Thyroid gland (tissue), 4 donors: Measurements from ENCODE around the gene ADRA1B. TPM values are rescaled to one million over a fixed set of nuclear protein-coding genes. Genes with fewer than 3 reads are reported as not detected.

Source experiments
- DNase-seq, 2 donors: peaks; one replicate each; pipeline ENCODE4 v3.0.0-alpha.2; 2019
- H3K27ac ChIP-seq, 3 donors: fragments of 200-600 bp; sonication (generic); 1 replicate in 2 of 3; 2 replicates in 1 of 3; pipeline ENCODE4 v1.5.1; 2016 to 2019; ENCODE audit warnings: mild to moderate bottlenecking in 1 of 3, moderate library complexity in 1 of 3
- H3K27me3 ChIP-seq: fragments of 200-600 bp; sonication (generic); one replicate; pipeline ENCODE4 v1.5.1; 2019
- H3K36me3 ChIP-seq, 2 donors: fragments of 200-600 bp; sonication (generic); one replicate each; pipeline ENCODE4 v1.5.1; 2016 to 2019
- H3K4me1 ChIP-seq, 2 donors: fragments of 200-600 bp; sonication (generic); one replicate each; pipeline ENCODE4 v1.5.1; 2017 to 2019
- H3K4me3 ChIP-seq, 3 donors: fragments of 200-600 bp; sonication (generic); replicated peaks in 1 of 3; 1 replicate in 2 of 3; 2 replicates in 1 of 3; pipeline ENCODE4 v1.5.1; 2016; ENCODE audit warnings: mild to moderate bottlenecking in 1 of 3
- H3K9me3 ChIP-seq: fragments of 200-600 bp; sonication (generic); one replicate; pipeline ENCODE4 v1.5.1; 2017
- POLR2A ChIP-seq, 2 donors: fragments of 450-650 bp; IDR thresholded peaks; one replicate each; pipeline ENCODE4 v1.6.1; 2017; ENCODE audit warnings: antibody characterized with exemption in 2 of 2, mild to moderate bottlenecking in 2 of 2, moderate library complexity in 1 of 2
- WGBS, 2 donors: methylation state at CpG; one replicate each; pipeline ENCODE4 v1.1.5; 2017; 5-methylcytosine and 5-hydroxymethylcytosine counted together
- intact Hi-C: fragments of 100-400 bp; cut with DNase I; formaldehyde crosslinking; loops from one replicate; pipeline ENCODE4 v1.15.1; 2023
- total RNA-seq, 4 donors: library from RNA; depleted of rRNA; stranded (reverse); fragments of >200 nt; gene quantifications; one replicate each; pipeline ENCODE4 v1.2.3, GENCODE V29; 2016
- TF ChIP-seq, protein P1 (sequence below), 6 experiments: fragments of 200-600 bp in 3 of 6; fragments of 450-650 bp in 3 of 6; sonication (generic) in 3 of 6; IDR thresholded peaks; one replicate each; pipeline ENCODE4 v1.5.1; 2016 to 2019; ENCODE audit warnings: antibody characterized with exemption in 6 of 6, mild to moderate bottlenecking in 2 of 6, inconsistent platforms in 1 of 6, moderate library complexity in 1 of 6

ADRA1B gene
- total RNA-seq, 4 donors from 2014 or later = 1.2 to 13.2 (median 3.1) TPM

DNA sequence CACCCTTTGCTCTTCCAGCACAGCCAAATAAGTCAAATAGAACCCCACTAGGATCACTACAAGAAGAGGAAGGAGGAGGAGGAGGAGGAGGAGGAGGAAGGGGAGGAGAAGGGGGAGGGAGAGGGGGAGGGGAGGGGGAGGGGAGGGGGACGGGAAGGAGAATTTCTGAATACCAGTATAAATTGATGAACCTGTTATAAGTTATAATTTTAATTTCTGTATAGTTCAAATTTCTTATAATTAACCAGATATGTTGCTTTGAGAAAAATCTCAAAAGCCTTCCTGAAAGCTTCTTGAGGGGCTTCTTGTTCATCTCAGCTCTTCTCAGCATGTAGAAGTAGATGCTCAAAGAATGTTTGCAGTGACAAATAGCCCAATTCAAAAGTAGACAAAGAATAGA is 15.0 kb upstream of the ADRA1B start:
- H3K9me3 ChIP-seq = no peaks in the 10 kb centered on the region
- TF ChIP-seq POLR2A (IDR thresholded peaks at IDR 0.05) = no peak
- TF ChIP-seq, protein P1, sequence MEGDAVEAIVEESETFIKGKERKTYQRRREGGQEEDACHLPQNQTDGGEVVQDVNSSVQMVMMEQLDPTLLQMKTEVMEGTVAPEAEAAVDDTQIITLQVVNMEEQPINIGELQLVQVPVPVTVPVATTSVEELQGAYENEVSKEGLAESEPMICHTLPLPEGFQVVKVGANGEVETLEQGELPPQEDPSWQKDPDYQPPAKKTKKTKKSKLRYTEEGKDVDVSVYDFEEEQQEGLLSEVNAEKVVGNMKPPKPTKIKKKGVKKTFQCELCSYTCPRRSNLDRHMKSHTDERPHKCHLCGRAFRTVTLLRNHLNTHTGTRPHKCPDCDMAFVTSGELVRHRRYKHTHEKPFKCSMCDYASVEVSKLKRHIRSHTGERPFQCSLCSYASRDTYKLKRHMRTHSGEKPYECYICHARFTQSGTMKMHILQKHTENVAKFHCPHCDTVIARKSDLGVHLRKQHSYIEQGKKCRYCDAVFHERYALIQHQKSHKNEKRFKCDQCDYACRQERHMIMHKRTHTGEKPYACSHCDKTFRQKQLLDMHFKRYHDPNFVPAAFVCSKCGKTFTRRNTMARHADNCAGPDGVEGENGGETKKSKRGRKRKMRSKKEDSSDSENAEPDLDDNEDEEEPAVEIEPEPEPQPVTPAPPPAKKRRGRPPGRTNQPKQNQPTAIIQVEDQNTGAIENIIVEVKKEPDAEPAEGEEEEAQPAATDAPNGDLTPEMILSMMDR (IDR thresholded peaks at IDR 0.05) = no peak
- 82 to 84% methylated on average over 1 of the region's 1 CpG for WGBS, 2 donors
- no peaks in the 10 kb centered on the region for H3K36me3 ChIP-seq
- peaks cover 17 to 24% of the 10 kb centered on the region in 2 donors for H3K4me1 ChIP-seq
- no peaks in the 10 kb centered on the region for H3K27me3 ChIP-seq
- no peak overlapping the region for H3K4me3 ChIP-seq
- DNase-seq = no peak
- no peak overlapping the region for H3K27ac ChIP-seq
- intact Hi-C loops = no loop called here

DNA sequence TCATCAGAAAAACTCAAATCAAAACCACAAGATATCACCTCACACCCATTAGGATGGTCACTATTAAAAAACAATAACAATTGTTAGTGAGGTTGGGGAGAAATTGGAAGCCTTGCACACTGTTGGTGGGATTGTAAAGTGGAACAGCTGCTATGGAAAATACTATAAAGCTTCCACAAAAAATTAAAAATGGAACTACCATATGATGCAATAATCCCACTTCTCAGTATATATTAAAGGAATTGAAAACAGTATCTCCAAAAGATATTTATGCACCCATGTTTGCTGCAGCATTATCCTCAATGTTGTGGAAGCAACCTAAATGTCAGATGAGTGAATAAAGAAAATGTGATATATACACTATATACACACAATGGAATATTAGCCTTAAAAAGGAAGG is 14.5 kb upstream of the ADRA1B start:
- Histone ChIP-seq H3K36me3 (no peaks in the 10 kb centered on the region), H3K4me3 (no peak overlapping the region), H3K9me3 (no peaks in the 10 kb centered on the region), H3K27ac (no peak overlapping the region), H3K4me1 (peaks cover 22 to 29% of the 10 kb centered on the region in 2 donors), H3K27me3 (no peaks in the 10 kb centered on the region)
- DNase-seq = no peak
- TF ChIP-seq POLR2A (IDR thresholded peaks at IDR 0.05) = no peak
- TF ChIP-seq, protein P1 (IDR thresholded peaks at IDR 0.05) = no peak
- intact Hi-C loops = no loop called here

DNA sequence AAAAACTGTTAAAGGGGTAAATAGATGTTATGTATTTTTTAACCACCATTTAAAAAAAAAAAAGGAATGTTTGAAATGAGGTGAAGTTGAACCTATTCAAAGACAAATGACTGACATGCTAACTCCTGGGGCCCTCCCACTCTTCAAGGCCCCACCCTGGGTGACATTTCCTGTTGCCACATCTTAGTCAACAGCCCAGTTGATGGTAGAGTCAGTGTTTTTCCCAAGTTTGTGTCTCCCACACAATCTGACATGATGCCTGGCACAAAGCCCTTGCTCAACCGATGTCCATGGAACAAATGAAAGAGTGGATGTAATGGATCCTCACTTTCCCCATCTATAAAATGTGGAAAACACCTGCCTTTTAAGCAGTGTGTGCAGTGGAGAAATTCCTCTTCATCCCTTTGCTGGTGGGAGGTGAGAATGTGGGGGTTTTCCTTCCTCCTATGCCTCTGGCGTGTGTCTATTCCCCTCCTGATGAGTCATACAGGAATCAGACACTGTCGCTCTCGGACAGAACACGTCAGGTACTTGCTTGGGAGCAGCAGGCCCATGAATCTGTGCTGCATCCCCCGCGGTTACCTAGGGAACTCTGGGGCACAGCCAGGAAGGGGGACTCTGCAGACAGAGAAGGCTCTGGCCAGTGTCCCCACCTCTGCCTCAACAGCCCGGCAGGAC is 13.7 kb upstream of the ADRA1B start:
- no peak for DNase-seq
- 91 to 93% methylated on average over 7 to 8 of the region's 8 CpGs for WGBS, 2 donors

DNA sequence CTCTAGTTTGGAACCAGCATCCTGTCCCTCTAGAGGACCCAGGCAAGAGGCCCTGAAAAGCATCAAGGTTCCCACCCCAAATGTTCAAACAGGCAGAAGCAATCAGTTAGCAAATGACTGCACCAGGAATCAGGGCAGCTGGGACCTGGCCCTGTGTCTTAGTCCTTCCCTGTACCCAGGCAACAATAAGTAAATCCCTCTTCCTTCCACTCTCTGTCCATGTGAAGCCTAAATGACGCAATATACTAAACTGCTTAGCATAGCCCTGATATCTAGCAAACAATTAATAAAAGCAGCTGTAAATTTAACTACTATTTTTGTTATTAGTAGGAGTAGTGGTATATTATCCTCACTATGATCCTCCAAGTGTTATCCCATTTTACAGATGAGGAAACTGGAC is 13.2 kb upstream of the ADRA1B start:
- H3K36me3 ChIP-seq = no peaks in the 10 kb centered on the region
- WGBS, 2 donors = 93 to 94% methylated on average over 1 of the region's 1 CpG
- H3K27me3 ChIP-seq = no peaks in the 10 kb centered on the region
- intact Hi-C loops = no loop called here
- no peak overlapping the region for H3K27ac ChIP-seq
- H3K4me1 ChIP-seq = peaks cover 27 to 28% of the 10 kb centered on the region in 2 donors
- no peak for DNase-seq
- no peaks in the 10 kb centered on the region for H3K9me3 ChIP-seq
- no peak for TF ChIP-seq POLR2A (IDR thresholded peaks at IDR 0.05)
- TF ChIP-seq, protein P1 (IDR thresholded peaks at IDR 0.05) = no peak
- H3K4me3 ChIP-seq = no peak overlapping the region

More for the DNA sequence above, 13.7 kb upstream of the ADRA1B start:
- Histone ChIP-seq H3K36me3 (no peaks in the 10 kb centered on the region), H3K4me3 (no peak overlapping the region), H3K4me1 (peaks cover 28 to 32% of the 10 kb centered on the region in 2 donors), H3K27me3 (no peaks in the 10 kb centered on the region), H3K9me3 (no peaks in the 10 kb centered on the region), H3K27ac (no peak overlapping the region)
- no peak for TF ChIP-seq POLR2A (IDR thresholded peaks at IDR 0.05)
- TF ChIP-seq, protein P1 (IDR thresholded peaks at IDR 0.05) = no peak
- intact Hi-C loops = no loop called here

DNA sequence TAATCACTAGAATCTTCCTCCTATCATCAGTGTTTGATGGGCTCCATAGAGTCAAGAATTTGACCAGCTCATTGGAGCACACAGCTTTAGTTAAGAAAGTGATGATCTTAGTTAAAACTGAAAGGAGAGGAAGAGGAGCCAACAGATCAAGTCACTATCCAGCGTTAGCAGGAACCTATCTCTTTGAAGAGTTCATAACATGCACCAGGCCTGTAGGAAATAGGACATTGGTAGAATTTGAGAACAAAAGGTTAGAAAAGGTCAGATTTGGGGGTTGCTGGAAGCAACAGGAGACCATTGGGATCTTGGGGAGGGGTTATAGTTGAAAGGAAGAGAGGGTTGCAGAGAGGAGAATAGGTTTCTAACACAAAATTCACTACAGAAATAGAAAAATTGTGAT is 11.4 kb upstream of the ADRA1B start:
- H3K27me3 ChIP-seq = no peaks in the 10 kb centered on the region
- WGBS, 2 donors = 75 to 81% methylated on average over 1 of the region's 1 CpG
- intact Hi-C loops = no loop called here

More for the DNA sequence above, 11.4 kb upstream of the ADRA1B start:
- TF ChIP-seq, protein P1 (IDR thresholded peaks at IDR 0.05) = no peak
- no peak for TF ChIP-seq POLR2A (IDR thresholded peaks at IDR 0.05)
- Histone ChIP-seq H3K4me1 (peaks cover 25 to 26% of the 10 kb centered on the region in 2 donors), H3K9me3 (no peaks in the 10 kb centered on the region), H3K36me3 (no peaks in the 10 kb centered on the region), H3K4me3 (no peak overlapping the region), H3K27ac (no peak overlapping the region)
- DNase-seq = no peak
